ENCODE data around the gene DLG2. TPM values are rescaled to one million over a fixed set of nuclear protein-coding genes. Genes with fewer than 3 reads are reported as not detected.

The DLG2 gene
- total RNA-seq, 1 experiment from 2014 or later: 17.5 TPM

DNA sequence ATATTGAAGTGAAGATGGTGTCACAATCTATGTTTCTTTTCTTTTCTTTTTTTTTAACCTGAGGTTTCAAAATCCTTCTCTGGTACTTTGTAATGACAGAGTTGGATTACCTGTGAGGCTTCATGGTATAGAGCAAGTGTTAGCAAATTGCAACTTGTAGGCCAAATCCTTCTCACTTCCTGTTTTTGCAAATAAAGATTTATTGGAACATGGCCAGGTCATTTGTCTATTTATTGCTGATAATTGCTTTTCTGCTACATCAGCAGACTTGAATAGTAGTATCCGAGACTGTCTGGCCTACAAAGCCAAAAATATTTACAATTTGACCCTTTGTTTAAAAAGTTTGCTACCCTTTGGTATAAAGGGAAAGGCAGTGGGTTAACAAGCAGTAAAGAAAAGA, 1281.5 kb downstream of the DLG2 start (continued):
- no peak for TF ChIP-seq E2F4 (CRISPR knock-in tag; IDR thresholded peaks at IDR 0.05; ENCODE audit: borderline replicate concordance, low read depth)
- TF ChIP-seq CREB1 (CRISPR knock-in tag; IDR thresholded peaks at IDR 0.05): no peak

DNA sequence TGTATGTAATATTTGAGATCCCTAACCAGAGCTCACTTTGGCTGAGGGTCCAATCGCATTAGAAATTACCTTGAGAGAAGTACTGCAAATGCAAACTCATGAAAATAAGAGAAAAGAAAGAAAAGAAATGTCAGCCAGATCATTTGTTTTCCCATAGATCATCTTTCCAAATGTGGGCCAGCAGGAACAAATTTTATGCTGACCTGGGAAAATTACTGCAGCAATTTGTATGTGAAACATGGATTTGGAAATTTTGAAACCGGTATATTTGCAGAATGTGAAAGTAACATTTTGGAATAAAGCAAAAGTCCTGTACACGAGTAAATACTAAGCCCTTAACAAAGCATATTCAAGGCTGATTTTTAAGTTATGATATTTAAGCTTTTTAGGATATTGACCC, 1282.1 kb downstream of the DLG2 start:
- H3K4me3 Mint-ChIP-seq: no peak overlapping the region
- ChIA-PET CTCF (no interaction called here), POLR2A (no interaction called here)
- H3K9me3 Mint-ChIP-seq: no peaks in the 10 kb centered on the region
- ATAC-seq (no peak), DNase-seq (ENCODE audit: low spot score) (no peak)
- no peak overlapping the region for H3K27ac Mint-ChIP-seq
- H3K27me3 Mint-ChIP-seq (ENCODE audit: low read depth): no peaks in the 10 kb centered on the region
- H3K4me1 Mint-ChIP-seq: no peaks in the 10 kb centered on the region
- H3K36me3 Mint-ChIP-seq: no peaks in the 10 kb centered on the region
- TF ChIP-seq GABPB1 (CRISPR knock-in tag; IDR thresholded peaks at IDR 0.05): no peak
- no peak for TF ChIP-seq NR3C1 (CRISPR knock-in tag; conservative IDR thresholded peaks at IDR 0.05; ENCODE audit: low read depth)
- TF ChIP-seq EMX1 (CRISPR knock-in tag; IDR thresholded peaks at IDR 0.05): no peak
- TF ChIP-seq ZNF232 (CRISPR knock-in tag; IDR thresholded peaks at IDR 0.05): no peak
- TF ChIP-seq CREM (CRISPR knock-in tag; IDR thresholded peaks at IDR 0.05): no peak

- ATAC-seq (no peak), DNase-seq (ENCODE audit: low spot score) (no peak)
- TF ChIP-seq, protein P1, sequence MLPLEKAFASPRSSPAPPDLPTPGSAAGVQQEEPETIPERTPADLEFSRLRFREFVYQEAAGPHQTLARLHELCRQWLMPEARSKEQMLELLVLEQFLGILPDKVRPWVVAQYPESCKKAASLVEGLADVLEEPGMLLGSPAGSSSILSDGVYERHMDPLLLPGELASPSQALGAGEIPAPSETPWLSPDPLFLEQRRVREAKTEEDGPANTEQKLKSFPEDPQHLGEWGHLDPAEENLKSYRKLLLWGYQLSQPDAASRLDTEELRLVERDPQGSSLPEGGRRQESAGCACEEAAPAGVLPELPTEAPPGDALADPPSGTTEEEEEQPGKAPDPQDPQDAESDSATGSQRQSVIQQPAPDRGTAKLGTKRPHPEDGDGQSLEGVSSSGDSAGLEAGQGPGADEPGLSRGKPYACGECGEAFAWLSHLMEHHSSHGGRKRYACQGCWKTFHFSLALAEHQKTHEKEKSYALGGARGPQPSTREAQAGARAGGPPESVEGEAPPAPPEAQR (CRISPR knock-in tag; IDR thresholded peaks at IDR 0.05): no peak
- no peak for TF ChIP-seq ATF1 (CRISPR knock-in tag; IDR thresholded peaks at IDR 0.05)
- TF ChIP-seq, protein P2, sequence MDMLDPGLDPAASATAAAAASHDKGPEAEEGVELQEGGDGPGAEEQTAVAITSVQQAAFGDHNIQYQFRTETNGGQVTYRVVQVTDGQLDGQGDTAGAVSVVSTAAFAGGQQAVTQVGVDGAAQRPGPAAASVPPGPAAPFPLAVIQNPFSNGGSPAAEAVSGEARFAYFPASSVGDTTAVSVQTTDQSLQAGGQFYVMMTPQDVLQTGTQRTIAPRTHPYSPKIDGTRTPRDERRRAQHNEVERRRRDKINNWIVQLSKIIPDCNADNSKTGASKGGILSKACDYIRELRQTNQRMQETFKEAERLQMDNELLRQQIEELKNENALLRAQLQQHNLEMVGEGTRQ (CRISPR knock-in tag; IDR thresholded peaks at IDR 0.05): no peak
- H3K36me3 Mint-ChIP-seq: no peaks in the 10 kb centered on the region
- H3K27ac Mint-ChIP-seq: no peak overlapping the region
- H3K4me3 Mint-ChIP-seq: no peak overlapping the region
- H3K27me3 Mint-ChIP-seq (ENCODE audit: low read depth): no peaks in the 10 kb centered on the region
- peaks cover 7% of the 10 kb centered on the region; the same call in 1 of the 2 replicates for H3K9me3 Mint-ChIP-seq
- POLR2A ChIA-PET: no interaction called here
- CTCF ChIA-PET: no interaction called here
- H3K4me1 Mint-ChIP-seq: no peaks in the 10 kb centered on the region
Measured at GRCh38 chr11:84339796-84340195, 1287.3 kb downstream of the DLG2 start.

GRCh38 chr11:84333221-84333620, 1293.9 kb downstream of the DLG2 start:
- Mint-ChIP-seq H3K9me3 (peaks cover 13% of the 10 kb centered on the region), H3K36me3 (no peaks in the 10 kb centered on the region), H3K27ac (no peak overlapping the region), H3K4me3 (no peak overlapping the region), H3K4me1 (no peaks in the 10 kb centered on the region), H3K27me3 (ENCODE audit: low read depth) (no peaks in the 10 kb centered on the region)
- POLR2A ChIA-PET: no interaction called here
- DNase-seq (ENCODE audit: low spot score) (no peak), ATAC-seq (no peak)
- CTCF ChIA-PET: no interaction called here
- TF ChIP-seq, protein P3, sequence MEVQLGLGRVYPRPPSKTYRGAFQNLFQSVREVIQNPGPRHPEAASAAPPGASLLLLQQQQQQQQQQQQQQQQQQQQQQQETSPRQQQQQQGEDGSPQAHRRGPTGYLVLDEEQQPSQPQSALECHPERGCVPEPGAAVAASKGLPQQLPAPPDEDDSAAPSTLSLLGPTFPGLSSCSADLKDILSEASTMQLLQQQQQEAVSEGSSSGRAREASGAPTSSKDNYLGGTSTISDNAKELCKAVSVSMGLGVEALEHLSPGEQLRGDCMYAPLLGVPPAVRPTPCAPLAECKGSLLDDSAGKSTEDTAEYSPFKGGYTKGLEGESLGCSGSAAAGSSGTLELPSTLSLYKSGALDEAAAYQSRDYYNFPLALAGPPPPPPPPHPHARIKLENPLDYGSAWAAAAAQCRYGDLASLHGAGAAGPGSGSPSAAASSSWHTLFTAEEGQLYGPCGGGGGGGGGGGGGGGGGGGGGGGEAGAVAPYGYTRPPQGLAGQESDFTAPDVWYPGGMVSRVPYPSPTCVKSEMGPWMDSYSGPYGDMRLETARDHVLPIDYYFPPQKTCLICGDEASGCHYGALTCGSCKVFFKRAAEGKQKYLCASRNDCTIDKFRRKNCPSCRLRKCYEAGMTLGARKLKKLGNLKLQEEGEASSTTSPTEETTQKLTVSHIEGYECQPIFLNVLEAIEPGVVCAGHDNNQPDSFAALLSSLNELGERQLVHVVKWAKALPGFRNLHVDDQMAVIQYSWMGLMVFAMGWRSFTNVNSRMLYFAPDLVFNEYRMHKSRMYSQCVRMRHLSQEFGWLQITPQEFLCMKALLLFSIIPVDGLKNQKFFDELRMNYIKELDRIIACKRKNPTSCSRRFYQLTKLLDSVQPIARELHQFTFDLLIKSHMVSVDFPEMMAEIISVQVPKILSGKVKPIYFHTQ (CRISPR knock-in tag; IDR thresholded peaks at IDR 0.05): no peak
- TF ChIP-seq FOXK1 (CRISPR knock-in tag; IDR thresholded peaks at IDR 0.05) (no peak), E2F5 (CRISPR knock-in tag; IDR thresholded peaks at IDR 0.05) (no peak), ZNF138 (CRISPR knock-in tag; conservative IDR thresholded peaks at IDR 0.05) (no peak), PRRX2 (CRISPR knock-in tag; IDR thresholded peaks at IDR 0.05) (no peak), NR1H2 (CRISPR knock-in tag; IDR thresholded peaks at IDR 0.05) (no peak), SMAD4 (CRISPR knock-in tag; IDR thresholded peaks at IDR 0.05) (no peak)

Measured in WTC11 (cell line).